Measurements from ENCODE around the gene EIF2S1.
"Not testable (repeated sequence)": the region's sequence is repeated elsewhere in the genome, so short reads cannot be mapped to it uniquely, and the experiment has no call there.

Gene EIF2S1

GRCh38 chr14:67372833-67373232 is 12.7 kb downstream of the EIF2S1 start:
- DNase-seq (ENCODE audit: low read depth) = no peak

GRCh38 chr14:67373347-67373746 is 13.2 kb downstream of the EIF2S1 start:
- DNase-seq (ENCODE audit: low read depth) = no peak

GRCh38 chr14:67377916-67378315 is 17.8 kb downstream of the EIF2S1 start:
- no peak for DNase-seq (ENCODE audit: low read depth)

GRCh38 chr14:67385120-67385519 is 25.0 kb downstream of the EIF2S1 start:
- DNase-seq (ENCODE audit: low read depth) = no peak

- no peak for DNase-seq (ENCODE audit: low read depth)
These were observed 25.5 kb downstream of the EIF2S1 start for GRCh38 chr14:67385618-67386017.

GRCh38 chr14:67387195-67387594 is 27.1 kb downstream of the EIF2S1 start:
- no peak for DNase-seq (ENCODE audit: low read depth)

GRCh38 chr14:67389275-67389674 is 29.1 kb downstream of the EIF2S1 start:
- DNase-seq (ENCODE audit: low read depth) = no peak

GRCh38 chr14:67389811-67390534 is 29.8 kb downstream of the EIF2S1 start:
- DNase-seq (ENCODE audit: low read depth) = no peak

- no peak for DNase-seq (ENCODE audit: low read depth)
These were observed 31.1 kb downstream of the EIF2S1 start for GRCh38 chr14:67391268-67391667.

- DNase-seq (ENCODE audit: low read depth) = no peak
These were observed 32.0 kb downstream of the EIF2S1 start for GRCh38 chr14:67392123-67392522.

GRCh38 chr14:67392800-67393199 is 32.7 kb downstream of the EIF2S1 start:
- DNase-seq (ENCODE audit: low read depth) = no peak

- no peak for DNase-seq (ENCODE audit: low read depth)
These were observed 33.6 kb downstream of the EIF2S1 start for GRCh38 chr14:67393689-67394088.

- DNase-seq (ENCODE audit: low read depth) = no peak
These were observed 35.2 kb downstream of the EIF2S1 start for GRCh38 chr14:67395086-67395875.

GRCh38 chr14:67395876-67396189 is 35.7 kb downstream of the EIF2S1 start:
- DNase-seq (ENCODE audit: low read depth) = no peak

GRCh38 chr14:67396381-67396970 is 36.3 kb downstream of the EIF2S1 start:
- no peak for DNase-seq (ENCODE audit: low read depth)

GRCh38 chr14:67397536-67397935 is 37.4 kb downstream of the EIF2S1 start:
- no peak for DNase-seq (ENCODE audit: low read depth)

- no peak for DNase-seq (ENCODE audit: low read depth)
These were observed 40.3 kb downstream of the EIF2S1 start for GRCh38 chr14:67400434-67400833.

- DNase-seq (ENCODE audit: low read depth) = no peak
These were observed 45.6 kb downstream of the EIF2S1 start for GRCh38 chr14:67405771-67406170.

GRCh38 chr14:67408122-67408801 is 48.1 kb downstream of the EIF2S1 start:
- DNase-seq (ENCODE audit: low read depth) = not testable (repeated sequence)

- DNase-seq (ENCODE audit: low read depth) = no peak
These were observed 49.3 kb downstream of the EIF2S1 start for GRCh38 chr14:67409461-67409860.

GRCh38 chr14:67410313-67410712 is 50.2 kb downstream of the EIF2S1 start:
- no peak for DNase-seq (ENCODE audit: low read depth)

GRCh38 chr14:67411370-67411769 is 51.2 kb downstream of the EIF2S1 start:
- DNase-seq (ENCODE audit: low read depth) = no peak
